ENCODE data around the gene GCC1.
A peak's percentile ranks its signal among the peaks of the same experiment; 100 is the strongest.

GCC1 gene

DNA sequence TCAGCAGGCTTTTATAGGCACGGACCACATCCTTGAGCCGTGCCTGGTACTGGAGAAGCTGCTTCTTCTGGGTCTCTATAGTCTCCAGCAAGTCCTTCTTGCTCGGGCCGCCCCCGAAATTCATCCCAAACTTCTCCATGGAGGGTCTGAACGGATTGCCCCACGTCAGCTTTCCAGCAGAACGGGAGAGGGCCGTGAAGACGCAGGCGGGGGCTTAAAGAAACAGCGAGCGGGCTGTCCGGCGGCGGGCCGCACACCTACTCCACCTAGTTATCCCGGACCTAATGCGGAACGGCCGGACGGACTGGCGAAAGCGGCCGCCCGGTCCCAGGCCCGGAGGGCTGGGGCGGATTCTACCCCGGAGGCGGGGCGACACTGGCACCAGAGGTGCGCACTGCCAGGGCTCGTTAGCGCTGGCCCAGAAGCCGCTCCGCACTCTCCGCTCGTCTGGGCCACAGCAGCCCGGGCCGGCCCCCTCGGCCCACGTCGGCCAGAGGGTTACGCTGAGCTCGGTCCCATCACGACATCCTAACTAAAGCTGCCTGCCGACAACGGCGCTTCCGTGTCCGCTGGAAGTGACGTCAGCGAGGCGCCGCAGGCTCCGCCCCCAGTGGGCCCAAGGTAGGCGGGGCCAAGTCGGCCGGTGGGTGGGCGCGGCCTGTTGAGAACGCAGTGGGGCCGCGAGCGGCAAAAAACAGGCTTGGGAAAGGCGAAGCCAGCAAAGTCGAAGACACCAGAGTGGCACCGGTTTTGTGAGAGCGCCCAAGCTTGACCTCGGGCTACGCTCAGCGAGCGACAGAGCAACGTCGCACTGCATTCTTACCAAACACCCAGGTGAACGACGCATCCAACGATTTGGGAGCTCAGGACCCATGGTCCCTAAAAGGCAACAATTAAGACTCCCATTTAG is at the start of gene GCC1:
Gene GCC1 (minus strand): TSS at position 553 of the 910 bp plus-strand sequence. CDS start 414 bp downstream, at position 139.
- no peak for TF ChIP-seq Cebpa-rat (IDR thresholded peaks at IDR 0.05)
- H3K27ac ChIP-seq: peak within 1 kb of the TSS; percentile 83
- H3K27me3 ChIP-seq: no peaks in the 10 kb centered on the region
- H3K9ac ChIP-seq: peak within 1 kb of the TSS; percentile 88
- peak within 1 kb of the TSS; percentile 95 for H3K4me2 ChIP-seq
- H3K36me3 ChIP-seq: peaks cover 44% of the 10 kb centered on the region
- peaks cover 65% of the 10 kb centered on the region for H4K20me1 ChIP-seq
- no peaks in the 10 kb centered on the region for H3K9me3 ChIP-seq
- peaks cover 64% of the 10 kb centered on the region for H3K4me1 ChIP-seq
- H3K4me3 ChIP-seq: peak within 1 kb of the TSS; percentile 92

- no peak overlapping the region for H3K4me2 ChIP-seq
- H3K36me3 ChIP-seq: no peaks in the 10 kb centered on the region
- H3K27me3 ChIP-seq: no peaks in the 10 kb centered on the region
- H3K4me3 ChIP-seq: no peak overlapping the region
- H4K20me1 ChIP-seq: no peaks in the 10 kb centered on the region
- no peak overlapping the region for H3K27ac ChIP-seq
- H3K4me1 ChIP-seq: peaks cover 5% of the 10 kb centered on the region; the same call in 1 of the 2 replicates
- no peak overlapping the region for H3K9ac ChIP-seq
- H3K9me3 ChIP-seq: peaks cover 14% of the 10 kb centered on the region
- TF ChIP-seq Cebpa-rat (IDR thresholded peaks at IDR 0.05): no peak
Measured at GRCh38 chr7:127632276-127632910, 47.0 kb upstream of the GCC1 start.

- Histone ChIP-seq H4K20me1 (no peaks in the 10 kb centered on the region), H3K4me1 (no peaks in the 10 kb centered on the region), H3K27ac (no peak overlapping the region), H3K9me3 (peaks cover 14% of the 10 kb centered on the region), H3K9ac (no peak overlapping the region), H3K4me2 (no peak overlapping the region), H3K36me3 (no peaks in the 10 kb centered on the region), H3K4me3 (no peak overlapping the region), H3K27me3 (no peaks in the 10 kb centered on the region)
- no peak for TF ChIP-seq Cebpa-rat (IDR thresholded peaks at IDR 0.05)
Measured at GRCh38 chr7:127629268-127629854, 44.0 kb upstream of the GCC1 start.

DNA sequence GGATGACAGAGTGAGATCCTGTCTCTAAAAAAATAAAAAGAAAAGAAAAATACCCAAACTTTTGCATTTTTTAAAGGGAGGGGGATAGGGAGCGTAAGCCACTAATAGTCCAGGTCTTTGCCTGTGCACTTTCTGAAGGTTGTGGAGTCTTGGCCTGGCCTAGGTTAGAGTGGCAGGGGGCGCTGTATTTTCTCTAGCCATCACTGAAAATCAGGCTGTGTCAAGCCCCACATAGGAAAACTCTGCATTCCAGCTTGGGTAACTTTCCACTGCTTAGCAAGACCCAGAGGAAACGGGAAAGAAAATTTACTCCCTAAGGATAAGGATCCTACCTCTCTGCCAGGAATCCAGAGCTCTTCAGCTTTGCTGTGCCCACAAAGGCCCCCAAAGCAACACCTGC is 43.0 kb upstream of the GCC1 start:
- Histone ChIP-seq H3K4me2 (no peak overlapping the region), H3K4me1 (no peaks in the 10 kb centered on the region), H4K20me1 (no peaks in the 10 kb centered on the region), H3K27ac (no peak overlapping the region), H3K9me3 (peaks cover 6% of the 10 kb centered on the region; the same call in 1 of the 2 replicates), H3K9ac (no peak overlapping the region), H3K4me3 (no peak overlapping the region), H3K27me3 (no peaks in the 10 kb centered on the region), H3K36me3 (no peaks in the 10 kb centered on the region)
- no peak for TF ChIP-seq Cebpa-rat (IDR thresholded peaks at IDR 0.05)

GRCh38 chr7:127625331-127625730 is 39.9 kb upstream of the GCC1 start:
- Histone ChIP-seq H4K20me1 (no peaks in the 10 kb centered on the region), H3K36me3 (no peaks in the 10 kb centered on the region)
- no peak for TF ChIP-seq Cebpa-rat (IDR thresholded peaks at IDR 0.05)

GRCh38 chr7:127620406-127621233 is 35.2 kb upstream of the GCC1 start:
- no peaks in the 10 kb centered on the region for H3K4me1 ChIP-seq
- no peaks in the 10 kb centered on the region for H3K36me3 ChIP-seq
- no peak overlapping the region for H3K9ac ChIP-seq
- H3K4me3 ChIP-seq: no peak overlapping the region
- peak overlapping the region; percentile 32 for H3K4me2 ChIP-seq
- H3K9me3 ChIP-seq: no peaks in the 10 kb centered on the region
- no peaks in the 10 kb centered on the region for H4K20me1 ChIP-seq
- no peak for TF ChIP-seq Cebpa-rat (IDR thresholded peaks at IDR 0.05)
- H3K27ac ChIP-seq: no peak overlapping the region
- H3K27me3 ChIP-seq: no peaks in the 10 kb centered on the region

More at GRCh38 chr7:127625331-127625730, 39.9 kb upstream of the GCC1 start:
- no peak overlapping the region for H3K4me3 ChIP-seq
- no peaks in the 10 kb centered on the region for H3K27me3 ChIP-seq
- no peak overlapping the region for H3K27ac ChIP-seq
- no peaks in the 10 kb centered on the region for H3K9me3 ChIP-seq
- no peak overlapping the region for H3K4me2 ChIP-seq
- no peaks in the 10 kb centered on the region for H3K4me1 ChIP-seq
- H3K9ac ChIP-seq: no peak overlapping the region

DNA sequence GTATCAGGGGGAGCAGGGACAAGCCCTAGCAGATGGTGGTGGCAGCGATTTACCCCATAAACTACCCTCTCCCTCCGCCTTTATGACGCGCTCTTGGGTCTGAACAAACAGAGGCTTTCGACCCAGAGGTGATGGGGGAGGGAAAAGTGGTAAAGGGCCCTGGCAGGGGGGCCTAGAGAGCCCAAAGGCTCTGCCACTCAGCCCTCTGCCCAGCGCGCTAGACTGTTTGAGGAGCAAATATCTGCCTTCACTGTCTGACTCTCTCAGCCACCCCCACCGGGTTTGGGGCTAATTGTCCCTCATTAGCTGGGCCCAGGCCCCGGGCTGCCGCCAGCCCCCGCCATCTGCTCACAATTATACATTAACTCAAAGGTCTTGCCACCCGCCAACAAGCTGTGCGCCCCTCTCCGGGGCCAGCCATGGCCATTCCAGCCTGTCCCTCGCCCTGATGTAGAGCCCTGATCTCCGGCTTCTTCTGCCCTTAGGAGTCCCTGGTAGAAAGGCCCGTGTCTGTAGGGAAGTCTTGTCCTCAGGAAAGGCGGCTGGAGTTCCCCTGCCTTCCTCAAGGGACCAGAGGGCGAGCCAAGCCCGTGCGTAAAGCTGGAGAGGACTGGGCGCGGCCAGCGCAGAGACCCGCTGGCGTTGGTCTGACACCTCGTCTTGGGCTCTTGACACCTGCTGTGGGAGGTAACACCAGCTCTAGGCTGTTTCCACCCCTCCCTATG is 34.4 kb upstream of the GCC1 start:
- H3K36me3 ChIP-seq: no peaks in the 10 kb centered on the region
- no peaks in the 10 kb centered on the region for H3K9me3 ChIP-seq
- H3K27me3 ChIP-seq: no peaks in the 10 kb centered on the region
- H3K27ac ChIP-seq: no peak overlapping the region
- no peaks in the 10 kb centered on the region for H3K4me1 ChIP-seq
- no peak overlapping the region for H3K4me2 ChIP-seq
- no peak overlapping the region for H3K9ac ChIP-seq
- H3K4me3 ChIP-seq: no peak overlapping the region
- TF ChIP-seq Cebpa-rat (IDR thresholded peaks at IDR 0.05): no peak
- no peaks in the 10 kb centered on the region for H4K20me1 ChIP-seq

GRCh38 chr7:127618775-127619174 is 33.4 kb upstream of the GCC1 start:
- H3K27me3 ChIP-seq: no peaks in the 10 kb centered on the region
- H3K9ac ChIP-seq: no peak overlapping the region
- no peak for TF ChIP-seq Cebpa-rat (IDR thresholded peaks at IDR 0.05)

GRCh38 chr7:127618042-127618441 is 32.6 kb upstream of the GCC1 start, which contains the start of gene PAX4:
Gene PAX4, minus strand, starts transcription at chr7:127618142. Its CDS starts 2,214 bp downstream, at chr7:127615928.
- no peak within 1 kb of the TSS for H3K9ac ChIP-seq
- H4K20me1 ChIP-seq: no peaks in the 10 kb centered on the region
- no peak within 1 kb of the TSS for H3K4me2 ChIP-seq
- no peak for TF ChIP-seq Cebpa-rat (IDR thresholded peaks at IDR 0.05)
- H3K36me3 ChIP-seq: no peaks in the 10 kb centered on the region
- H3K27me3 ChIP-seq: no peaks in the 10 kb centered on the region
- no peak within 1 kb of the TSS for H3K4me3 ChIP-seq
- H3K9me3 ChIP-seq: no peaks in the 10 kb centered on the region
- H3K4me1 ChIP-seq: no peaks in the 10 kb centered on the region
- no peak within 1 kb of the TSS for H3K27ac ChIP-seq

More at GRCh38 chr7:127618775-127619174, 33.4 kb upstream of the GCC1 start:
- H3K4me3 ChIP-seq: no peak overlapping the region
- H3K27ac ChIP-seq: no peak overlapping the region
- H3K4me2 ChIP-seq: no peak overlapping the region
- H4K20me1 ChIP-seq: no peaks in the 10 kb centered on the region
- H3K4me1 ChIP-seq: no peaks in the 10 kb centered on the region
- H3K36me3 ChIP-seq: no peaks in the 10 kb centered on the region
- no peaks in the 10 kb centered on the region for H3K9me3 ChIP-seq

Measured in BLaER1 (cell line).